Kidney epithelial cell (primary cell): ENCODE results near the gene ANAPC13. TPM values are rescaled to one million over a fixed set of nuclear protein-coding genes. Genes with fewer than 3 reads are reported as not detected.

Experiments
- DNase-seq: peaks from one replicate; pipeline ENCODE4 v3.0.0-alpha.2; 2010; ENCODE audit warnings: low read depth
- H3K27me3 ChIP-seq: 2 replicates; pipeline ENCODE4 v1.6.0; 2011; ENCODE audit warnings: low read length; ENCODE audit not compliant: control insufficient read depth, insufficient read depth
- H3K36me3 ChIP-seq: 2 replicates; pipeline ENCODE4 v1.5.1; 2011; ENCODE audit warnings: low read length; ENCODE audit not compliant: control insufficient read depth, insufficient read depth
- H3K4me3 ChIP-seq: 2 replicates; pipeline ENCODE4 v1.5.1; 2011; ENCODE audit warnings: low read depth, mild to moderate bottlenecking, control low read depth, low read length
- total RNA-seq: library from RNA; depleted of rRNA; stranded (reverse); fragments of >200 nt; gene quantifications from 2 replicates; pipeline ENCODE4 v1.2.3, GENCODE V29; 2015
- TF ChIP-seq, protein P1 (sequence below): IDR thresholded peaks from 2 replicates; pipeline ENCODE4 v1.5.1; 2011; ENCODE audit warnings: mild to moderate bottlenecking, moderate library complexity, low read length, control low read depth, inconsistent platforms; ENCODE audit not compliant: insufficient read depth, poor library complexity, severe bottlenecking

The ANAPC13 gene, protein sequence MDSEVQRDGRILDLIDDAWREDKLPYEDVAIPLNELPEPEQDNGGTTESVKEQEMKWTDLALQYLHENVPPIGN
- total RNA-seq = 48.7 and 50.1 TPM in 2 replicates

DNA sequence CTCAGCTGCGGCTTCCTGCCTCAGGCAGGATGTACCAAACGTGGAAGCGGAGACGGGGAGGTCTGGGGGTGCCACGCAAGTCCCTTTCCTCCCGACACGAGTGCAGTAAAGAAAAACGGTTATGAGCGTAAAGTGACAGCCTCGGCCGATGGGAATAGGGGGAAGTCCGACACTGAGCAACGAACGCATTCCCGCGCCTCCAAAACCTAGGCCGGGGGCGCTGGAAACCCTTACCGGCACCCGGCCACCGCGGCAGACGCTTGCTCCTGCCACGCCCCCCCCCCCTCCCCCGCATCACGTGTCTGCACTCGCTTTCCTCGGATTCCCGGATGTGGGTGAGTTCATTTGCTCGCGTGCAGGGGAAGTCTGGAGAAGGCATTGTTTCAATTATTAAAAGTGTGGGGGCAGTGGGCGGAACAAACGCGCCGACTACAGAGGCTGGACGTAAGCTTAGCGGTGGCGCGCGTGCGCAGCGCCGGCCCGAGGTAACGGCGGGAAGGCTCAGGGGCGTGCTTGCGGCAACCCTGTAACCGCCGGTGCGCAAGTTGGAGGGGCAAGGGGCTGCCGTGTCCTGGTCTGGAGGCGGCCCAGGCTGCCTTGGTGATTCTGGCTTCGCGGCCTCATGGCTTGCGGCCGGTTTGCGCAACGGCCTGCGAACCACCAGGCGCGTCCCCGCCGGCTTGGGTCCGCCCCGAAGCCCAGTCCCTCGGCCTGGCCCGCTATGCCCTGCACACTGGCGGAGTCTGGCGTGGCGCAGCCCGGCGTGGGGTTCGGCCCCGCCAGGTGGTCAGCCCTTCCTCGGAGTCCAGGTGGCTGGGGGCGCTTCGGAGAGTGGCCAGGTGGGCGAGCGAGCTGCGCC is at the start of gene ANAPC13, which contains the start of gene CEP63:
TSS of gene ANAPC13 (minus strand) at position 268 of the 859 bp plus-strand sequence. CDS start 3,081 bp downstream, outside the sequence.
TSS of gene CEP63 (plus strand) at position 340 of the 859 bp plus-strand sequence. CDS start 9,264 bp downstream, outside the sequence.
- H3K27me3 ChIP-seq = no peaks in the 10 kb centered on the region
- peaks cover 2% of the 10 kb centered on the region for H3K36me3 ChIP-seq
- TF ChIP-seq, protein P1, sequence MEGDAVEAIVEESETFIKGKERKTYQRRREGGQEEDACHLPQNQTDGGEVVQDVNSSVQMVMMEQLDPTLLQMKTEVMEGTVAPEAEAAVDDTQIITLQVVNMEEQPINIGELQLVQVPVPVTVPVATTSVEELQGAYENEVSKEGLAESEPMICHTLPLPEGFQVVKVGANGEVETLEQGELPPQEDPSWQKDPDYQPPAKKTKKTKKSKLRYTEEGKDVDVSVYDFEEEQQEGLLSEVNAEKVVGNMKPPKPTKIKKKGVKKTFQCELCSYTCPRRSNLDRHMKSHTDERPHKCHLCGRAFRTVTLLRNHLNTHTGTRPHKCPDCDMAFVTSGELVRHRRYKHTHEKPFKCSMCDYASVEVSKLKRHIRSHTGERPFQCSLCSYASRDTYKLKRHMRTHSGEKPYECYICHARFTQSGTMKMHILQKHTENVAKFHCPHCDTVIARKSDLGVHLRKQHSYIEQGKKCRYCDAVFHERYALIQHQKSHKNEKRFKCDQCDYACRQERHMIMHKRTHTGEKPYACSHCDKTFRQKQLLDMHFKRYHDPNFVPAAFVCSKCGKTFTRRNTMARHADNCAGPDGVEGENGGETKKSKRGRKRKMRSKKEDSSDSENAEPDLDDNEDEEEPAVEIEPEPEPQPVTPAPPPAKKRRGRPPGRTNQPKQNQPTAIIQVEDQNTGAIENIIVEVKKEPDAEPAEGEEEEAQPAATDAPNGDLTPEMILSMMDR = no peak
- H3K4me3 ChIP-seq = peak within 1 kb of the TSS; percentile 64
- DNase-seq = peak; percentile 91

GRCh38 chr3:134535186-134535970 is 49.6 kb upstream of the ANAPC13 start:
- TF ChIP-seq, protein P1 = no peak
- Histone ChIP-seq H3K27me3 (no peaks in the 10 kb centered on the region), H3K4me3 (no peak overlapping the region), H3K36me3 (no peaks in the 10 kb centered on the region)
- no peak for DNase-seq

DNA sequence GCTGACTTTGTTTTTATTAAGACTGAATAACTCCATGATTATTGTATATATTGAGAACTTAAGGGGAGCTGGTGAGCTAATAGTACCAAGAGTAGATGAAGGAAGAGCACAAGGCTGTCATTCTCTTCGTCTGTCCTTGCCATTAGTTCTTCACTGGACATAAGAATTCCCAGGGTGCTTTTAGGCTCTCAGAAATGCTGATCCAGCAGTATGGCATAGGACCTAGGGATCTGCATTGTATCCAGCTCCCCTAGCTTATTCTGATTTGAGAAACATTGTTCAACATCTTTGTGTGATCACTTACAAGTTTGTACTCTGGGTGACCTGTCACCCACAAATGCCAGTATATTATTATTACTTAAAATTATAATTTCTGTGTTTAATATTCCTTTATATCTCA is 47.7 kb upstream of the ANAPC13 start:
- Histone ChIP-seq H3K27me3 (no peaks in the 10 kb centered on the region), H3K4me3 (no peak overlapping the region), H3K36me3 (no peaks in the 10 kb centered on the region)
- no peak for DNase-seq
- TF ChIP-seq, protein P1 = no peak

- TF ChIP-seq, protein P1 = no peak
- DNase-seq = no peak
Observed at GRCh38 chr3:134527538-134528186, 41.9 kb upstream of the ANAPC13 start.

DNA sequence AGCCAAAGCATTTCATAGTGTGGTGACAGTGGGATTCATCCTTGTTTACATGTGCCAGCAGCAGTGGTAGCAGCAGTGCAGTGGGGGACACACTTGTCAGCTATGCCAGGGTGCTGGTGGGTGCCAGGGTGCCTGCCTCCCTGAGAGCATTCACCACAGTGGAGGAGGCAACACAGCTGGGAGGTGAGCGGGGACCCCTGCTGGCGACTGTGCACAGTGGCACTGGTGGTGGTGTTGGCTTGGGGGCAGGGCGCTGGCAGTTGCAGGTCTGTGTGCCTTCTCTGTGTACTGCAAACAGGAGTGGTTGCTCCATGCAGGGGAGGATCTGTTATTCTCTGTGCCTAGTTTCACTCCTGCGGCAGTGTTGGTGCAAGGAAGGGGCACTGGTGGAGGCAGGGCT is 41.3 kb upstream of the ANAPC13 start:
- Histone ChIP-seq H3K27me3 (no peaks in the 10 kb centered on the region), H3K36me3 (no peaks in the 10 kb centered on the region), H3K4me3 (no peak overlapping the region)
- no peak for DNase-seq
- TF ChIP-seq, protein P1 = peak; percentile 30

More at GRCh38 chr3:134527538-134528186, 41.9 kb upstream of the ANAPC13 start:
- Histone ChIP-seq H3K4me3 (no peak overlapping the region), H3K36me3 (no peaks in the 10 kb centered on the region), H3K27me3 (no peaks in the 10 kb centered on the region)
